GM18519 (cell line): ENCODE measurements around the gene APOD.

Experiments
- ATAC-seq: cut with Tn5 transposase; IDR thresholded peaks from one replicate; pipeline ENCODE4 v1.9.1; 2021; ENCODE audit warnings: mild to moderate bottlenecking, moderate library complexity; ENCODE audit not compliant: unreplicated experiment, low FRiP score

Gene APOD

GRCh38 chr3:195557322-195557721 lies 26.4 kb downstream of the APOD start:
- ATAC-seq: no peak

DNA sequence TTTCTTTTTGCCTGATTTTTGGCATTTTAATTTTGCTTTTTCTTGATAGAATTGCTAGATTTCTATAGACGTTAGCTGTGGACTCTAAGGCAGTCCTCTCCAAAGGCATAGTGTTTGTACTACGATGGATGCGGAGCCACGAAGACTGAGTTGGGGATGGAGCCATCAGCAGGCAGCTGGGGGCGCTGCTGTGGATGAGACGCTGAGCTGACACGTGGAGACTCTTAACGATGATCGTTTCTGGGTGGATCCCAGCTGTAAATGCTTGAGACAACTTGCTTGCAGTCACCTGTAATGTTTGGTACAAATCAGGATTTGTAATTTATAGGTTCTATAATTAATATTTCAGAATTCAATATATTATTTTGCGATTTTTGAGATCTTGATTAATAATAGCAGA lies 27.4 kb downstream of the APOD start:
- ATAC-seq: no peak

GRCh38 chr3:195555110-195555509 lies 28.6 kb downstream of the APOD start:
- no peak for ATAC-seq

DNA sequence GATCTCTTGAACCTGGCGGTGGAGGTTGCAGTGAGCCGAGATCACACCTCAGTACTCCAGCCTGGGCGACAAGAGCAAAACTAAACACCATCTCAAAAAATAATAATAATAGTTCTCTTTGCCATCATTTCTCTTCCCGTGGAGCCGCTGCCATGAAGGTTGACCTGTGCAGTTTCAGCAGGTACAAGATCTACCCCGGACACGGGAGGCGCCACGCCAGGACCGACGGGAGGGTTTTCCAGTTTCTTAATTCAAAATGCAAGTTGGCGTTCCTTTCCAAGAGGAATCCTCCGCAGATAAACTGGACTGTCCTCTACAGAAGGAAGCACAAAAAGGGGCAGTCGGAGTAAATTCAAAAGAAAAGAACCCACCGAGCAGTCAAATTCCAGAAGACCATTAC lies 29.3 kb downstream of the APOD start:
- no peak for ATAC-seq

DNA sequence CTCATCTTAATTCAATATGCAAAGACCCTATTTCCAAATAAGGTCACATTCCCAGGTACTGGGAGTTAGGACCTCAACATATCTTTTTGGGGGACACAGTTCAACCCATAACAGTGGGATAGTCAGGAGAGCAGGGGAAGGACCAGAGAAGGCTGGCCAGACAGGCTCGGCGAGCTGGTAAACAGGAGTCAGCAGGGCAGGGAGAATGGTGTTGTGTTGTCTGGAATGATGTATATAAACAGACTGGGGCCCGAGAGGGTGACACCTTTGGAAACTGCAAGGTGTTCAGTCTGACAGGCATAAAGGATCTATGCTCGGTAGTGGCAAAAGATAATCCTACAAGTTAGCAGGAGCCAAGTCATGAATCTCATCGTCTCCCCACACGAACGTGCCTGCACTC lies 30.5 kb downstream of the APOD start:
- no peak for ATAC-seq

- ATAC-seq: no peak
Measured at GRCh38 chr3:195551381-195551978, 32.3 kb downstream of the APOD start.

- no peak for ATAC-seq
Measured at GRCh38 chr3:195550723-195551122, 33.0 kb downstream of the APOD start.

- ATAC-seq: no peak
Measured at GRCh38 chr3:195549931-195550519, 33.7 kb downstream of the APOD start.

- no peak for ATAC-seq
Measured at GRCh38 chr3:195548987-195549386, 34.8 kb downstream of the APOD start.

GRCh38 chr3:195548501-195548900 lies 35.2 kb downstream of the APOD start:
- no peak for ATAC-seq

DNA sequence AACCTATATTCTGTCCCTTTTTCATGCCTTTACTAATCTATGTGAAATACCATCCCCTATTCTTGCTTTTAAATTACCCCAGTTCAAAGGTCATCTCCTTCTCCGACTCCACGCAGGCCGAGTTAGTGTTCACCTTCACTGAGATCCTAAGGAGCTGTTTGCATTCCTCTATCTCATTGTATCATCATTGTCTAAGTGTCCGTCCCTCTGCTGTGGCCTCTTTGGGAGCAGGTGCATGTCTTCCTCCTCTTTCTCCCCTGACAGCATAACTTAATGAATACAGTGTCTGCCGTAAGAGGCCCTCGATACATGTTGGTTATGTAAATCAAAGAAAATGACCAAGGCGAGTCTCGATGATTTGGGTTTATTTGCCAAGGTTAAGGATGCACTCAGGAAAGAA lies 35.7 kb downstream of the APOD start:
- no peak for ATAC-seq

DNA sequence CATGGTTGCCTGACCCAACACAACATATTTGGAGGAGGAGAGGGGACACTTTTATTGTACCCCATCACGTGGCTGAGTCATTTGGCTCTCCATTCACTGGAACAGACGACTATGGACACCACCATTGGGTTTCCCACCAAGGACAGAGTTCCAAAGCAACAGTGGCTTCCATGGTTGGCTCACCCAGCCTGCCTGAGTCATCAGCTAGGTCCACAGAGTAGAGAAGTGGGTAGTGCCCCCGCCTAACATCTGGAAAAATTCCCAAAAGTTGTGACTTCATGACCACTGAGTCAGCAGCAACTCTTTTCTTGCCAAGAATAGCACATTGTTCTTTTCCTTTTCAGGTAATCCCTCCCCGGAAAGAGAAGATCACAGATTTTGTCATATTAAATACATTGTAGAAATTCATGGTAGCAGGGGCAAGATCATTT lies 37.6 kb downstream of the APOD start:
- ATAC-seq: no peak

DNA sequence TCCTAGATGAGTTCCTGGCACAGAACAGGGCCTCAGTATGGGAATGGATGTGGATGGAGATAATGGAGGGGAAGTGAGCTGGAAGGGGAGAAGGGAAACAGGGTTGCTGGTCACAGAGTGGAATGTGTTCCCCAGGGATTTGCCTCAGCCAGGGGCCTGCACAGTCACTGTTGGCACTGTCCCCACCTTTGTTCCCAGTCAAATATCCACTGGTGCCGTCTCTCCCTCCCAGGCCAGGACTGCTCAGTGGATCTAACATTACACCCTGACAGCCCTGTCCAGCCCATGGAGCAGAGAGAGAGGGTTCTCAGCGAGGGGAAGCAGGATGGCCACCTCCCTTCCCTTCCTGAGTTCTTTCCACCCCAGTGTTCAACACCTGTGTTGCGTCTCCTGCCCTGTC lies 39.1 kb downstream of the APOD start:
- ATAC-seq: no peak

GRCh38 chr3:195544230-195544536 lies 39.6 kb downstream of the APOD start:
- ATAC-seq: no peak

DNA sequence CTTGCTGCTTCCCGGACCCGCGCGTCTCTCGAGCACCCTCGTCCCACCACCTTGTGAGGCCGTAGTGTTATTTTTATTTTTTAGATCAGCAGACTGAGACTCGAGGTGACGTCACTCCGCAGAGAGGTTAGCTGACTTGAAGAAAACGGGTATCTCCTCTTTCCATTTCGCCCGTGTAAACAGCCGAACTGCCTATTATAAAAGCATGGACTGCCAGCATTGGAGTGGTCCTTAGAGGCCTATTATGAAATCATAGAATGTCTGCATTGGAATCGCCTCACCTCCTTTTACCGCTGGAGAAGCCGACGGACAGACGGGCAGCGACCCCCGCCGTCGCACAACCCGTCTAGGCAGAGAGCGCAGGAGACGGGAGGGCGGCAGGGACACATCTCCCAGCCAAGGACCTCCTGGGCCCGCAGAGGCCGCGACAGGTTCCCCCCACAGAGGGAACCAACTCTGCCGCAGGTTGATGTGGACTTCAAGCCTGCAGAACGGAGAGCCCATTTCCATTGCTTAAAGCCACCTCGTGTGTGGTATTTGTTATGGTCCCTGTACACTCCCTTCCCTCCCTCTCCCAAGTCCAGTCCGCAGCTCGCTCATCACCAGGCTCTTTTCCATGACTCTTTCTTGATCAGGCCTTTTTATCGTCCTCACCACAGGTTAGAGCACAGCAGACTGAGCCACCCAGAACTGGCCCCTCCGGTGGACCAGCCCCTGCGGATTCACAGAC lies 40.1 kb downstream of the APOD start:
- no peak for ATAC-seq

GRCh38 chr3:195542698-195543499 lies 40.8 kb downstream of the APOD start, which contains the start of gene PPP1R2:
PPP1R2 (minus strand) TSS chr3:195543325; CDS start chr3:195543025, 300 bp downstream.
- ATAC-seq: peak; percentile 54

DNA sequence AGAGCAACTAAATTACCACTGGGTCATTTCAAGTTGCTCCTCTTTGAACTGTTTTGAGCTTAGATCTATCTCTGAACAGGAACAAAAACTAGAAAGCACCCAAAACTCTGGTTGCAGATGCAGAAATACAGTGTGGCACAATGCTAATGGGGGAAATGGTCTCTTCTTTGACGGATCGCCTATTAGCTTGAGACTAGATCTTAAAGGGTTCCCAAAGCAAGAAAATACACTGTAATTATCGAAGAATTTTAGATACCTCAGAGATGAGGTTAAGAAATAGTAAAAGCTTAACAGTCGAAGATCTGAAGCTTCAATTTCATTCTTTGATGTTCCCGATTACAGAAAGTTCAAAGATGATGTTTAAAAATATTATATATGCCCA lies 41.4 kb downstream of the APOD start:
- no peak for ATAC-seq

- no peak for ATAC-seq
Measured at GRCh38 chr3:195540511-195540910, 43.2 kb downstream of the APOD start.

DNA sequence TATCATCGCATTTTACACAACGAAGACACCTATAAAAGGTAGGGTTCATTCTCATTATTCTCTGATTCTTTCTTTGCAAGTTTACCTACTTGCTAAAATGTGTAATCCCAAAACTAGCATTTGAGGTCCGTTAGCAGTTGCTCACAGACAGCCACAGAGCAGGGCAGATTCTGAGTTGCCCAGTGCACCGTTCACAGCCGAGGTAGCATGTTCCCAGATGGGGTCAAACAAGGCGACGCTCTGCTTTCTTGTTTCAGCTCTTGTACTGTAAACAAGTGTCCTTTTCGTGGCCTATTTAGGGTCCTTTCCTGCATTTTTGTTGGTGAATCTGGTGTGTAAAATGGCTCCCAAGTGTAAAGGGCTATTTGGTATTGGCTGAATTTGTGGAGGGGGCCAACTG lies 43.7 kb downstream of the APOD start:
- no peak for ATAC-seq

- no peak for ATAC-seq
Measured at GRCh38 chr3:195539479-195539878, 44.3 kb downstream of the APOD start.

DNA sequence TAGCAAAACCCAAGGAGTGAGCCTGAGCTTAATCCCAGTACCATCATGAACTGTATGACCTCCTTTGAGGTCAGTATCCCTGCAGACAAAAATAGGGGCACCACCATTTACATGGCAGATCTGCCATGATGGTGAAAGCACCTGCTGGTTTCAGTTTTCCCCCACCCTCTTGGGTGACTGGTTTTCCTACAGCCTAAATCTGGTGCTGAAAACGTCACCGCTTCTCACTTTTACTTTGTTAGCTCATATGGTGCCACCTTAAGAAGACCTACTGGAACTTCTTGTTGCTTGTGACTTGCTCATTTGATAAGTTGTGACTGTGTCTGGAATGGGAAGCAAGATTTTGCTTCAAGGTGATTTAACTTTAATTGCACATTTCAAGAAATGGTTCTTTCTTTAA lies 45.7 kb downstream of the APOD start:
- ATAC-seq: no peak
